Measurements from ENCODE around the gene TPP2. TPM values are rescaled to one million over a fixed set of nuclear protein-coding genes. Genes with fewer than 3 reads are reported as not detected.

TPP2 gene
- total and polyA plus RNA-seq, 9 of the 15 experiments (the other 6 are each of a cell fraction or from before 2014, with no cell fraction given) = 18.8 to 87.7 (median 55.9) TPM

DNA sequence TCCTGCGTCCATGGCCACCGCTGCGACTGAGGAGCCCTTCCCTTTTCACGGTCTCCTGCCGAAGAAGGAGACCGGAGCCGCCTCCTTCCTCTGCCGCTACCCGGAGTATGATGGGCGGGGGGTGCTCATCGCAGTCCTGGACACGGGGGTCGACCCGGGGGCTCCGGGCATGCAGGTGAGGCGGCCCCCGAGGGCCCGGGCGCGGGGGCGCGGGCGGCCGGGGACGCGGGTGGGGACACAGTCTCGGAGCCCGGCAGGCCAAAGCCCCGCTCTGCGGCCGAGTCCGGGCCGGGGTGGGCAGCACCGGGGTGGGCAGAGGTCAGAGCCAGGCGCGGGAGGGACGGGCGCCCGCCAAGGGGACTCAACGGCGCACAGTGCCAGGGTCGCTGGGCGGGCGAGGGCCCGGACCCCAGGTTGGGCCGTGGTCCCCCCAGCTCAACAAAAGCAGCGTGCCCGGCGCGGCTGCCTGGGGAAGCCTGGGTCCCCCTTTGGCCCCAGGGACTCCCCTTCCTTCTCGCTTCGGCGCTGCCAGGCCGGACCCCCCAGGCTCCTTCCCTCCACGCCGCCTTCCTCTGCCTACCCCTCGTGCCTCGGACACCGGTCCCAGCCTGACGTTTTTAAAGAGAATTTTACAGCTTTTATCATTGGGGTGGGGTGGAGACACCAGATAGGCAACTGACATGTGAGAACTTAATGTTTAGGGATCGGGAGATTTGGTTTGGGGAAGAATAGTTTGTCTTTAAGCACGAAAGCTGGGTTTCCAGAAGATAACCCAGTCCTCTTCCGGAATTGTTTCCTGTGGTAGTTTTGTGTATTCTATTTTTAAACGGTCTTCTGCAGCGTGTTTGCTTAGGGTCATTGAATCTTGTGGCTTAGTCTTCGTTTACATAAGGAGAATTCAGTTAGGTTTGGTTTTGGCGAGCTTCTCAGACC lies 509 bp downstream of the TPP2 start (continued):
- TF ChIP-seq IFI16 (CRISPR knock-in tag; IDR thresholded peaks at IDR 0.05) = no peak
- no peak for TF ChIP-seq EZH2 (IDR thresholded peaks at IDR 0.05; ENCODE audit: borderline replicate concordance, low read depth, low read length)
- TF ChIP-seq CSDE1 (IDR thresholded peaks at IDR 0.05) = no peak
- no peak for TF ChIP-seq MAFF (IDR thresholded peaks at IDR 0.05; ENCODE audit: low read length)
- peak; percentile 48; the same call in 1 of the 2 replicates for TF ChIP-seq ZBTB7A (IDR thresholded peaks at IDR 0.05; ENCODE audit: borderline replicate concordance, control insufficient read depth, low read depth, low read length)
- no peak for TF ChIP-seq ZNF644 (tag; IDR thresholded peaks at IDR 0.05; ENCODE audit: low read depth)
- TF ChIP-seq ELF1 (tag; IDR thresholded peaks at IDR 0.05) = no peak
- TF ChIP-seq HDAC1 (IDR thresholded peaks at IDR 0.05) = peak in 1 of 2 experiments; percentile 42; a peak in 1 of 4 replicates
- TF ChIP-seq, protein P1, sequence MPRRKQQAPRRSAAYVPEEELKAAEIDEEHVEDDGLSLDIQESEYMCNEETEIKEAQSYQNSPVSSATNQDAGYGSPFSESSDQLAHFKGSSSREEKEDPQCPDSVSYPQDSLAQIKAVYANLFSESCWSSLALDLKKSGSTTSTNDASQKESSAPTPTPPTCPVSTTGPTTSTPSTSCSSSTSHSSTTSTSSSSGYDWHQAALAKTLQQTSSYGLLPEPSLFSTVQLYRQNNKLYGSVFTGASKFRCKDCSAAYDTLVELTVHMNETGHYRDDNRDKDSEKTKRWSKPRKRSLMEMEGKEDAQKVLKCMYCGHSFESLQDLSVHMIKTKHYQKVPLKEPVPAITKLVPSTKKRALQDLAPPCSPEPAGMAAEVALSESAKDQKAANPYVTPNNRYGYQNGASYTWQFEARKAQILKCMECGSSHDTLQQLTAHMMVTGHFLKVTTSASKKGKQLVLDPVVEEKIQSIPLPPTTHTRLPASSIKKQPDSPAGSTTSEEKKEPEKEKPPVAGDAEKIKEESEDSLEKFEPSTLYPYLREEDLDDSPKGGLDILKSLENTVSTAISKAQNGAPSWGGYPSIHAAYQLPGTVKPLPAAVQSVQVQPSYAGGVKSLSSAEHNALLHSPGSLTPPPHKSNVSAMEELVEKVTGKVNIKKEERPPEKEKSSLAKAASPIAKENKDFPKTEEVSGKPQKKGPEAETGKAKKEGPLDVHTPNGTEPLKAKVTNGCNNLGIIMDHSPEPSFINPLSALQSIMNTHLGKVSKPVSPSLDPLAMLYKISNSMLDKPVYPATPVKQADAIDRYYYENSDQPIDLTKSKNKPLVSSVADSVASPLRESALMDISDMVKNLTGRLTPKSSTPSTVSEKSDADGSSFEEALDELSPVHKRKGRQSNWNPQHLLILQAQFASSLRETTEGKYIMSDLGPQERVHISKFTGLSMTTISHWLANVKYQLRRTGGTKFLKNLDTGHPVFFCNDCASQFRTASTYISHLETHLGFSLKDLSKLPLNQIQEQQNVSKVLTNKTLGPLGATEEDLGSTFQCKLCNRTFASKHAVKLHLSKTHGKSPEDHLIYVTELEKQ (CRISPR knock-in tag; IDR thresholded peaks at IDR 0.05) = no peak
- TF ChIP-seq DNMT1 (IDR thresholded peaks at IDR 0.05) = no peak
- TF ChIP-seq RBBP5 (IDR thresholded peaks at IDR 0.05; ENCODE audit: borderline replicate concordance, insufficient read depth, low read length, poor library complexity, severe bottlenecking) = peak; percentile 89
- peak in 1 of 2 experiments; percentile 86; a peak in 2 of 4 replicates for TF ChIP-seq FOXA3 (CRISPR knock-in tag; conservative IDR thresholded peaks at IDR 0.05 in 1 of 2, IDR thresholded peaks at IDR 0.05 in 1 of 2)
- TF ChIP-seq NFIC (IDR thresholded peaks at IDR 0.05) = no peak
- TF ChIP-seq CHD1 (IDR thresholded peaks at IDR 0.05; ENCODE audit: low read length) = peak; percentile 47
- TF ChIP-seq HDAC2 (IDR thresholded peaks at IDR 0.05) = no peak
- TF ChIP-seq, protein P2, sequence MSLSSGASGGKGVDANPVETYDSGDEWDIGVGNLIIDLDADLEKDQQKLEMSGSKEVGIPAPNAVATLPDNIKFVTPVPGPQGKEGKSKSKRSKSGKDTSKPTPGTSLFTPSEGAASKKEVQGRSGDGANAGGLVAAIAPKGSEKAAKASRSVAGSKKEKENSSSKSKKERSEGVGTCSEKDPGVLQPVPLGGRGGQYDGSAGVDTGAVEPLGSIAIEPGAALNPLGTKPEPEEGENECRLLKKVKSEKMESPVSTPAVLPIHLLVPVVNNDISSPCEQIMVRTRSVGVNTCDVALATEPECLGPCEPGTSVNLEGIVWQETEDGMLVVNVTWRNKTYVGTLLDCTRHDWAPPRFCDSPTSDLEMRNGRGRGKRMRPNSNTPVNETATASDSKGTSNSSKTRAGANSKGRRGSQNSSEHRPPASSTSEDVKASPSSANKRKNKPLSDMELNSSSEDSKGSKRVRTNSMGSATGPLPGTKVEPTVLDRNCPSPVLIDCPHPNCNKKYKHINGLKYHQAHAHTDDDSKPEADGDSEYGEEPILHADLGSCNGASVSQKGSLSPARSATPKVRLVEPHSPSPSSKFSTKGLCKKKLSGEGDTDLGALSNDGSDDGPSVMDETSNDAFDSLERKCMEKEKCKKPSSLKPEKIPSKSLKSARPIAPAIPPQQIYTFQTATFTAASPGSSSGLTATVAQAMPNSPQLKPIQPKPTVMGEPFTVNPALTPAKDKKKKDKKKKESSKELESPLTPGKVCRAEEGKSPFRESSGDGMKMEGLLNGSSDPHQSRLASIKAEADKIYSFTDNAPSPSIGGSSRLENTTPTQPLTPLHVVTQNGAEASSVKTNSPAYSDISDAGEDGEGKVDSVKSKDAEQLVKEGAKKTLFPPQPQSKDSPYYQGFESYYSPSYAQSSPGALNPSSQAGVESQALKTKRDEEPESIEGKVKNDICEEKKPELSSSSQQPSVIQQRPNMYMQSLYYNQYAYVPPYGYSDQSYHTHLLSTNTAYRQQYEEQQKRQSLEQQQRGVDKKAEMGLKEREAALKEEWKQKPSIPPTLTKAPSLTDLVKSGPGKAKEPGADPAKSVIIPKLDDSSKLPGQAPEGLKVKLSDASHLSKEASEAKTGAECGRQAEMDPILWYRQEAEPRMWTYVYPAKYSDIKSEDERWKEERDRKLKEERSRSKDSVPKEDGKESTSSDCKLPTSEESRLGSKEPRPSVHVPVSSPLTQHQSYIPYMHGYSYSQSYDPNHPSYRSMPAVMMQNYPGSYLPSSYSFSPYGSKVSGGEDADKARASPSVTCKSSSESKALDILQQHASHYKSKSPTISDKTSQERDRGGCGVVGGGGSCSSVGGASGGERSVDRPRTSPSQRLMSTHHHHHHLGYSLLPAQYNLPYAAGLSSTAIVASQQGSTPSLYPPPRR (CRISPR knock-in tag; IDR thresholded peaks at IDR 0.05; ENCODE audit: borderline replicate concordance) = no peak
- no peak for TF ChIP-seq ZNF707 (CRISPR knock-in tag; conservative IDR thresholded peaks at IDR 0.05)

Measured in K562 (cell line).